ENCODE data around the gene NAP1L1.

GRCh38 chr12:75995691-75996090 is 88.8 kb downstream of the NAP1L1 start:
- TF ChIP-seq ZNF565 (CRISPR knock-in tag; conservative IDR thresholded peaks at IDR 0.05; ENCODE audit: low read depth): no peak
- no peak for TF ChIP-seq TCF4 (CRISPR knock-in tag; IDR thresholded peaks at IDR 0.05; ENCODE audit: borderline replicate concordance)
- no peak for TF ChIP-seq CREB5 (CRISPR knock-in tag; IDR thresholded peaks at IDR 0.05; ENCODE audit: low read depth)
- TF ChIP-seq ARNTL (CRISPR knock-in tag; IDR thresholded peaks at IDR 0.05; ENCODE audit: borderline replicate concordance, low read depth): no peak
- TF ChIP-seq TOX (CRISPR knock-in tag; IDR thresholded peaks at IDR 0.05; ENCODE audit: borderline replicate concordance): no peak
- TF ChIP-seq ZFP30 (CRISPR knock-in tag; IDR thresholded peaks at IDR 0.05): no peak
- no peak for TF ChIP-seq BACH2 (CRISPR knock-in tag; IDR thresholded peaks at IDR 0.05; ENCODE audit: borderline replicate concordance)
- no peak for TF ChIP-seq TSHZ2 (CRISPR knock-in tag; IDR thresholded peaks at IDR 0.05)
- no peak for TF ChIP-seq RARB (CRISPR knock-in tag; IDR thresholded peaks at IDR 0.05)
- no peak for TF ChIP-seq ZC3H10 (CRISPR knock-in tag; IDR thresholded peaks at IDR 0.05)

All from SK-N-SH treated with all-trans-retinoic acid at 6 μM for 48 hours (cell line).